ENCODE data around the gene CTRB1. TPM values are rescaled to one million over a fixed set of nuclear protein-coding genes. Genes with fewer than 3 reads are reported as not detected.

Gene CTRB1
- total and polyA plus RNA-seq, 2 of the 13 experiments (the other 11 are each of a cell fraction or from before 2014, with no cell fraction given), result not detected

- TF ChIP-seq RNF2 (conservative IDR thresholded peaks at IDR 0.05; ENCODE audit: low read depth) (no peak), ZNF33A (CRISPR knock-in tag; IDR thresholded peaks at IDR 0.05; ENCODE audit: borderline replicate concordance) (no peak), ZNF326 (CRISPR knock-in tag; IDR thresholded peaks at IDR 0.05; ENCODE audit: borderline replicate concordance) (peak; percentile 31; the same call in 1 of the 2 replicates), MTERF4 (CRISPR knock-in tag; IDR thresholded peaks at IDR 0.05) (no peak), AGO1 (IDR thresholded peaks at IDR 0.05; ENCODE audit: low read depth, low read length, poor library complexity, severe bottlenecking) (peak; percentile 96), TMF1 (CRISPR knock-in tag; IDR thresholded peaks at IDR 0.05; ENCODE audit: low read depth) (0 out of 2 replicates have a peak, but pooled peaks have one; percentile 28), FLYWCH1 (CRISPR knock-in tag; IDR thresholded peaks at IDR 0.05) (no peak), SALL2 (CRISPR knock-in tag; IDR thresholded peaks at IDR 0.05) (no peak), ZNF644 (CRISPR knock-in tag; IDR thresholded peaks at IDR 0.05; ENCODE audit: low read depth) (no peak), MXD1 (CRISPR knock-in tag; IDR thresholded peaks at IDR 0.05) (peak; percentile 78; the same call in 1 of the 2 replicates), PAX8 (CRISPR knock-in tag; IDR thresholded peaks at IDR 0.05; ENCODE audit: borderline replicate concordance) (no peak), HOXA5 (CRISPR knock-in tag; IDR thresholded peaks at IDR 0.05) (peak; percentile 41), ZNF687 (CRISPR knock-in tag; IDR thresholded peaks at IDR 0.05) (peak; percentile 92), TSC22D2 (CRISPR knock-in tag; IDR thresholded peaks at IDR 0.05; ENCODE audit: borderline replicate concordance) (0 out of 2 replicates have a peak, but pooled peaks have one; percentile 5), CBX2 (IDR thresholded peaks at IDR 0.05; ENCODE audit: low read depth, low read length) (no peak), CBX2 (CRISPR knock-in tag; IDR thresholded peaks at IDR 0.05; ENCODE audit: low read depth) (no peak), ZNF629 (CRISPR knock-in tag; conservative IDR thresholded peaks at IDR 0.05) (0 out of 2 replicates have a peak, but pooled peaks have one; percentile 2), TFDP2 (CRISPR knock-in tag; IDR thresholded peaks at IDR 0.05) (peak; percentile 71), ZSCAN29 (CRISPR knock-in tag; conservative IDR thresholded peaks at IDR 0.05) (0 out of 2 replicates have a peak, but pooled peaks have one; percentile 16), MXD3 (CRISPR knock-in tag; IDR thresholded peaks at IDR 0.05) (peak; percentile 76; the same call in 1 of the 2 replicates), MTF1 (CRISPR knock-in tag; IDR thresholded peaks at IDR 0.05) (no peak), IKZF1 (IDR thresholded peaks at IDR 0.05) (no peak), ZNF530 (CRISPR knock-in tag; IDR thresholded peaks at IDR 0.05; ENCODE audit: low read depth) (no peak), ZBTB7B (CRISPR knock-in tag; IDR thresholded peaks at IDR 0.05) (peak; percentile 93), ZFP36L1 (CRISPR knock-in tag; IDR thresholded peaks at IDR 0.05) (no peak; the same call in 1 of the 2 replicates)
These were observed 32.1 kb downstream of the CTRB1 start (continued) for GRCh38 chr16:75250809-75251279.
